Nephron progenitor cell (in vitro differentiated cells): Measurements from ENCODE around the gene SLC12A6.
"Not testable (repeated sequence)": the region's sequence is repeated elsewhere in the genome, so short reads cannot be mapped to it uniquely, and the experiment has no call there.

Experiments
- DNase-seq: peaks from one replicate; pipeline ENCODE4 v3.0.0; 2021
- H3K27ac Mint-ChIP-seq: 2 replicates; pipeline ENCODE4 v1.8.0; 2021; ENCODE audit warnings: mild to moderate bottlenecking, moderate library complexity, mixed read lengths
- H3K27me3 Mint-ChIP-seq: 2 replicates; pipeline ENCODE4 v1.8.0; 2021; ENCODE audit warnings: mild to moderate bottlenecking, low read depth, mixed read lengths; ENCODE audit not compliant: poor library complexity
- H3K36me3 Mint-ChIP-seq: 2 replicates; pipeline ENCODE4 v1.8.0; 2021; ENCODE audit warnings: low read depth, mixed read lengths
- H3K4me1 Mint-ChIP-seq: 2 replicates; pipeline ENCODE4 v1.8.0; 2021; ENCODE audit warnings: mixed read lengths
- H3K4me3 Mint-ChIP-seq: 2 replicates; pipeline ENCODE4 v1.8.0; 2021; ENCODE audit warnings: mild to moderate bottlenecking, moderate library complexity, mixed read lengths
- H3K9me3 Mint-ChIP-seq: 2 replicates; pipeline ENCODE4 v1.8.0; 2021; ENCODE audit warnings: mild to moderate bottlenecking, moderate library complexity, mixed read lengths
- CTCF ChIP-seq: fragments of 200-600 bp; sonication (generic); IDR thresholded peaks from 2 replicates; pipeline ENCODE4 v1.5.0; 2021; ENCODE audit warnings: antibody characterized with exemption

Gene SLC12A6

DNA sequence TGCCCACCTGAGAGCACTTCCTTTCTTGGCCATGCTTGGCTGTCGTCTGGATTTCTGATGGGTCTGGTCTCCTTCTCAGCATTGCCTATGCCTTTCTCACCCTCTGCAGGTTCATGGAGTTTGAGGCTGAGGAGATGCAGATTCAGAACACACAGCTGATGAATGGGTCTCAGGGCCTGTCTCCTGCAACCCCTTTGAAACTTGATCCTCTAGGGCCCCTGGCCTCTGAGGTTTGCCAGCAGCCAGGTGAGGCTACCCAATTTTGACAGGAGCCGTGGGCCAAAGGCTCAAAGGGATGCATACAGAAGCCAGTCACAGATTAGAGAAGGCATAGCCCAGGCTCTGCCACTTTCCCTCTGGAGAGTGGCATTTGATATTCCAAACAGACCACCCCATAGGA is 16.0 kb upstream of the SLC12A6 start:
- no peak for TF ChIP-seq CTCF
- Mint-ChIP-seq H3K4me1 (peaks cover 12% of the 10 kb centered on the region), H3K4me3 (no peak overlapping the region), H3K9me3 (no peaks in the 10 kb centered on the region), H3K36me3 (peaks cover 29% of the 10 kb centered on the region), H3K27ac (peak overlapping the region; percentile 71), H3K27me3 (no peaks in the 10 kb centered on the region)
- DNase-seq: no peak

DNA sequence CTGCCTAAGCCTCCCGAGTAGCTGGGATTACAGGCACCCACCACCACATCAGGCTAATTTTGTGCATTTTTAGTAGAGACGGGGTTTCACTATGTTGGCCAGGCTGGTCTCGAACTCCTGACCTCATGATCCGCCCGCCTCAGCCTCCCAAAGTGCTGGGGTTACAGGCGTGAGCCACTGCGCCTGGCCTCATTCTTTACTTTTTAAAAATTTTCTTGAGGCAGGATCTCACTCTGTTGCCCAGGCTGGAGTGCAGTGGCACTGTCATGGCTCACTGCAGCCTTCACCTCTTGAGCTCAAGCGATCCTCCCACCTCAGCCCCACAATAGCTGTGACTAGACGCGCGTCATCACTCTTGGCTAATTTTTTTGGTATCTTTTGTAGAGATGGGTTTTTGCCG is 15.4 kb upstream of the SLC12A6 start:
- Mint-ChIP-seq H3K36me3 (peaks cover 25% of the 10 kb centered on the region), H3K4me1 (peaks cover 12% of the 10 kb centered on the region), H3K27ac (peak overlapping the region; percentile 71)
- H3K9me3 Mint-ChIP-seq, H3K27me3 Mint-ChIP-seq, H3K4me3 Mint-ChIP-seq, DNase-seq: not testable (repeated sequence)

GRCh38 chr15:34349769-34350168 is 12.2 kb upstream of the SLC12A6 start:
- no peak for DNase-seq
- Mint-ChIP-seq H3K9me3 (no peaks in the 10 kb centered on the region), H3K4me1 (peaks cover 12% of the 10 kb centered on the region), H3K27ac (no peak overlapping the region), H3K4me3 (no peak overlapping the region), H3K36me3 (peaks cover 13% of the 10 kb centered on the region), H3K27me3 (peaks cover 5% of the 10 kb centered on the region)
- TF ChIP-seq CTCF: no peak

- no peak overlapping the region for H3K4me3 Mint-ChIP-seq
- peaks cover 6% of the 10 kb centered on the region for H3K36me3 Mint-ChIP-seq
- H3K4me1 Mint-ChIP-seq: peaks cover 11% of the 10 kb centered on the region
- no peak overlapping the region for H3K27ac Mint-ChIP-seq
- H3K9me3 Mint-ChIP-seq: no peaks in the 10 kb centered on the region
- no peak for TF ChIP-seq CTCF
- DNase-seq: no peak
- peaks cover 11% of the 10 kb centered on the region for H3K27me3 Mint-ChIP-seq
Measured at GRCh38 chr15:34348735-34349300, 11.2 kb upstream of the SLC12A6 start.

DNA sequence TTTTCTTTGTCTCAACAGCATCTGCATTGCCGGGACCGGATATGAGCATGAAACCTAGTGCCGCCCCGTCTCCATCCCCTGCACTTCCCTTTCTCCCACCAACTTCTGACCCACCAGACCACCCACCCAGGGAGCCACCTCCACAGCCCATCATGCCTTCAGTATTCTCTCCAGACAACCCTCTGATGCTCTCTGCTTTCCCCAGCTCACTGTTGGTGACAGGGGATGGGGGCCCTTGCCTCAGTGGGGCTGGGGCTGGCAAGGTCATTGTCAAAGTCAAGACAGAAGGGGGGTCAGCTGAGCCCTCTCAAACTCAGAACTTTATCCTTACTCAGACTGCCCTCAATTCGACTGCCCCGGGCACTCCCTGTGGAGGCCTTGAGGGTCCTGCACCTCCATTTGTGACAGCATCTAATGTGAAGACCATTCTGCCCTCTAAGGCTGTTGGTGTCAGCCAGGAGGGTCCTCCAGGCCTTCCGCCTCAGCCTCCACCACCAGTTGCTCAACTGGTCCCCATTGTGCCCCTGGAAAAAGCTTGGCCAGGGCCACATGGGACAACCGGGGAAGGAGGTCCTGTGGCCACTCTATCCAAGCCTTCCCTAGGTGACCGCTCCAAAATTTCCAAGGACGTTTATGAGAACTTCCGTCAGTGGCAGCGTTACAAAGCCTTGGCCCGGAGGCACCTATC is 10.5 kb upstream of the SLC12A6 start:
- peaks cover 11% of the 10 kb centered on the region for H3K27me3 Mint-ChIP-seq
- H3K36me3 Mint-ChIP-seq: no peaks in the 10 kb centered on the region
- H3K9me3 Mint-ChIP-seq: no peaks in the 10 kb centered on the region
- peaks cover 4% of the 10 kb centered on the region for H3K4me1 Mint-ChIP-seq
- no peak overlapping the region for H3K27ac Mint-ChIP-seq
- no peak for TF ChIP-seq CTCF
- no peak overlapping the region for H3K4me3 Mint-ChIP-seq
- DNase-seq: no peak

- H3K4me3 Mint-ChIP-seq: no peak within 1 kb of the TSS
- H3K9me3 Mint-ChIP-seq: peaks cover 4% of the 10 kb centered on the region
- TF ChIP-seq CTCF: peak; percentile 93
- H3K27me3 Mint-ChIP-seq: peaks cover 11% of the 10 kb centered on the region
- H3K36me3 Mint-ChIP-seq: peaks cover 22% of the 10 kb centered on the region
- peak within 1 kb of the TSS; percentile 82 for H3K27ac Mint-ChIP-seq
- H3K4me1 Mint-ChIP-seq: peaks cover 23% of the 10 kb centered on the region
- DNase-seq: peak; percentile 92
Measured at GRCh38 chr15:34342737-34343575, 5.4 kb upstream of the SLC12A6 start, which contains the start of the genes NOP10 and NUTM1. Gene NOP10, minus strand, starts transcription at chr15:34343136. Its CDS starts 63 bp downstream, at chr15:34343073. Gene NUTM1, plus strand, starts transcription at chr15:34343315. Its CDS starts 382 bp downstream, at chr15:34343697.

DNA sequence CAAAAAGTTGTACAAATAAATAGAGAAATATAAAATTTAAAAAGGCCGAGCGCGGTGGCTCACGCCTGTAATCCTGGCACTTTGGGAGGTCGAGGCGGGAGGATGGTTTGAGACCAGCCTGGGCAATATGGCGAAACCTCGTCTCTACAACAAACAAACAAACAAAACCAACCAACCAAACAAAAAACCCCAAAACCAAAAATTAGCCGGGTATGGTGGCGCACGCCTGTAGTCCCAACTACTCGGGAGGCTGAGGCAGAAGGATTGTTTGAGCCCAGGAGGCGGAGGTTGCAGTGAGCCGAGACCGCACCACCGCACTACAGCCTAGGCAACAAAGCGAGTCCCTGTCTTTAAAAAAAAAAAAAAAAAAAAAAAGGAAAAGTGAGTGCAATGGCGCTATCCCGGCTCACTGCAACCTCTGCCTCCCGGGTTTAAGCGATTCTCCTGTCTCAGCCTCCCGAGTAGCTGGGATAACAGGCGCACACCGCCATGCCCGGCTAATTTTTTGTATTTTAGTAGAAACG is 4.7 kb upstream of the SLC12A6 start:
- Mint-ChIP-seq H3K27me3 (peaks cover 11% of the 10 kb centered on the region), H3K36me3 (peaks cover 22% of the 10 kb centered on the region), H3K27ac (peak overlapping the region; percentile 82), H3K4me1 (peaks cover 23% of the 10 kb centered on the region)
- H3K9me3 Mint-ChIP-seq, DNase-seq, H3K4me3 Mint-ChIP-seq: not testable (repeated sequence)
